NCI-H774 (cell line): ENCODE measurements around the gene DYRK2.

Experiments
- DNase-seq: peaks from one replicate; lab custom pipeline; 2025; lab: John Stamatoyannopoulos, UW

Gene DYRK2

GRCh38 chr12:67648521-67649260 lies at the start of gene DYRK2:
Gene DYRK2, plus strand, starts transcription at chr12:67648745. Its CDS starts 389 bp downstream, at chr12:67649134.
- DNase-seq = peak; percentile 89

- no peak for DNase-seq
Measured at GRCh38 chr12:67599691-67600090, 48.9 kb upstream of the DYRK2 start.

- no peak for DNase-seq
Measured at GRCh38 chr12:67601126-67601525, 47.4 kb upstream of the DYRK2 start.

GRCh38 chr12:67609226-67609870 lies 39.2 kb upstream of the DYRK2 start:
- DNase-seq = no peak

GRCh38 chr12:67613040-67613439 lies 35.5 kb upstream of the DYRK2 start:
- no peak for DNase-seq

GRCh38 chr12:67617629-67618028 lies 30.9 kb upstream of the DYRK2 start:
- no peak for DNase-seq

GRCh38 chr12:67618303-67618702 lies 30.2 kb upstream of the DYRK2 start:
- DNase-seq = no peak

GRCh38 chr12:67621112-67621511 lies 27.4 kb upstream of the DYRK2 start:
- no peak for DNase-seq

GRCh38 chr12:67621926-67622325 lies 26.6 kb upstream of the DYRK2 start:
- DNase-seq = no peak

GRCh38 chr12:67623259-67623658 lies 25.3 kb upstream of the DYRK2 start:
- DNase-seq = no peak

- DNase-seq = no peak
Measured at GRCh38 chr12:67624355-67624754, 24.2 kb upstream of the DYRK2 start.

- no peak for DNase-seq
Measured at GRCh38 chr12:67625004-67625403, 23.5 kb upstream of the DYRK2 start.

- no peak for DNase-seq
Measured at GRCh38 chr12:67626156-67626555, 22.4 kb upstream of the DYRK2 start.

GRCh38 chr12:67630373-67631088 lies 18.0 kb upstream of the DYRK2 start:
- DNase-seq = no peak

- DNase-seq = no peak
Measured at GRCh38 chr12:67632005-67632404, 16.5 kb upstream of the DYRK2 start.

GRCh38 chr12:67633024-67633610 lies 15.4 kb upstream of the DYRK2 start:
- DNase-seq = no peak

- no peak for DNase-seq
Measured at GRCh38 chr12:67633708-67634107, 14.8 kb upstream of the DYRK2 start.

- DNase-seq = no peak
Measured at GRCh38 chr12:67634303-67634761, 14.2 kb upstream of the DYRK2 start.

GRCh38 chr12:67637718-67638117 lies 10.8 kb upstream of the DYRK2 start:
- peak; percentile 30 for DNase-seq

GRCh38 chr12:67638694-67639093 lies 9.9 kb upstream of the DYRK2 start:
- DNase-seq = no peak

GRCh38 chr12:67640863-67641262 lies 7.7 kb upstream of the DYRK2 start:
- DNase-seq = no peak

GRCh38 chr12:67645126-67645525 lies 3.4 kb upstream of the DYRK2 start:
- DNase-seq = no peak

- DNase-seq = no peak
Measured at GRCh38 chr12:67645601-67646000, 2.9 kb upstream of the DYRK2 start.
